RWPE2 (cell line): Measurements from ENCODE around the gene TCAP.

Experiments
- ATAC-seq: fragments of 200-7000 bp; cut with Tn5 transposase; 3 replicates; pipeline ENCODE4 v1.9.1; 2021; ENCODE audit warnings: low read depth
- DNase-seq: peaks from one replicate; pipeline ENCODE4 v3.0.0-alpha.2; 2020; ENCODE audit warnings: low spot score
- H3K27ac ChIP-seq: fragments of 450-650 bp; 2 replicates; pipeline ENCODE4 v1.5.1; 2017; ENCODE audit warnings: mild to moderate bottlenecking; ENCODE audit not compliant: poor library complexity, severe bottlenecking
- H3K27me3 ChIP-seq: fragments of 250-450 bp; sonication (Bioruptor Pico); 2 replicates; pipeline ENCODE4 v1.5.1; 2021; ENCODE audit warnings: mild to moderate bottlenecking, moderate library complexity; ENCODE audit not compliant: insufficient read depth, poor library complexity, severe bottlenecking
- H3K36me3 ChIP-seq: fragments of 250-450 bp; sonication (Bioruptor Pico); 2 replicates; pipeline ENCODE4 v1.5.1; 2020; ENCODE audit warnings: low read depth, mild to moderate bottlenecking, moderate library complexity
- H3K4me1 ChIP-seq: fragments of 250-450 bp; sonication (Bioruptor Pico); 2 replicates; pipeline ENCODE4 v1.5.1; 2021; ENCODE audit warnings: mild to moderate bottlenecking, moderate library complexity; ENCODE audit not compliant: insufficient read depth, poor library complexity, severe bottlenecking
- H3K4me3 ChIP-seq: fragments of 250-450 bp; sonication (Bioruptor Pico); 2 replicates; pipeline ENCODE4 v1.5.1; 2021; ENCODE audit warnings: mild to moderate bottlenecking, moderate library complexity; ENCODE audit not compliant: severe bottlenecking
- H3K9me3 ChIP-seq: fragments of 250-450 bp; sonication (Bioruptor Pico); 2 replicates; pipeline ENCODE4 v1.5.1; 2021; ENCODE audit warnings: mild to moderate bottlenecking, moderate library complexity; ENCODE audit not compliant: severe bottlenecking
- CTCF ChIP-seq: fragments of 450-650 bp; IDR thresholded peaks from one replicate; pipeline ENCODE4 v1.5.1; 2017; ENCODE audit warnings: mild to moderate bottlenecking, moderate library complexity; ENCODE audit not compliant: poor library complexity, severe bottlenecking

Gene TCAP

DNA sequence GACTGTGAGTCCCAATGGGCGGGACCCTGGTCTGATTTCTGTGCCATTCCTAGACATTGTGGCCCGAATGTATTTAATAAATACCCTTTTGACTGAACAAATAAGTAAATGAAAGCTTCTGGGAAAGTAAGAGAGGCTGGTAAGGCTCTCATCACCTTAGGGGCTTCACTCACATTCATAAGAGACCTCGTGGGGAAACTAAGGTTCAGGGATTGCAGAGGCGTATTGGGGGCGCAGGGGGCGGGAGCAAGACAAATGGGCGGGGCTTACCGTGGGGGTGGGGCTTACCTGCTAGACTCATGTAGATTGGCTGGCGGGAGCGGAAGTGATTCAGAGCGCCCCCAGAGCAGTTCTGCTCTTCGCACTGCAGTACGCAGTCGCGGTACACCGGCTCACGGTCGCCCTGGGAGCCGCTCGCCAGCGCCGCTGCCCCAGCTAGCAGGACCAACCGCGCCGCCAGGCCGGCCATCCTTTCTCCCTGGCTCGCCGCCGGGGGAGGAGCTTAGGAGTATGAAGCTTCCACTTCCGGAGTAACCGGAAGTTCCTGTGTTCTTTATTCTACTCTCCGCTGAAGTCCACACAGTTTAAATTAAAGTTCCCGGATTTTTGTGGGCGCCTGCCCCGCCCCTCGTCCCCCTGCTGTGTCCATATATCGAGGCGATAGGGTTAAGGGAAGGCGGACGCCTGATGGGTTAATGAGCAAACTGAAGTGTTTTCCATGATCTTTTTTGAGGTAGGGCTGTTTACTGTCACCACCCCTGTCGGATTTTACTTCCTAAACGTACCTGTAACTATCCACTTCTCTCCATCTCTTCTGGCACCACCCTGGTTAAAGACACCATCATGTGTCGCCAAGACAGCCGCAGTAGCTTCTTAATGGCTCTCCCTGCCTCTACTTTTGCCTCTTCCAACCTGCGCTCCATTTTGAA is 22.7 kb downstream of the TCAP start, which contains the start of gene PGAP3:
Gene PGAP3, minus strand, starts transcription at position 512 of the 929 bp plus-strand sequence. Its CDS starts 43 bp downstream, at position 469.
- peak within 1 kb of the TSS; percentile 80 for H3K27ac ChIP-seq
- no peaks in the 10 kb centered on the region for H3K9me3 ChIP-seq
- H3K4me3 ChIP-seq, result peak within 1 kb of the TSS; percentile 81
- no peaks in the 10 kb centered on the region for H3K27me3 ChIP-seq
- no peaks in the 10 kb centered on the region for H3K36me3 ChIP-seq
- peaks cover 5% of the 10 kb centered on the region for H3K4me1 ChIP-seq
- ATAC-seq (peak; percentile 96), DNase-seq (peak; percentile 92)
- TF ChIP-seq CTCF, result peak; percentile 8

GRCh38 chr17:39688475-39688835 is 23.3 kb downstream of the TCAP start:
- DNase-seq, result no peak
- TF ChIP-seq CTCF, result no peak
- Histone ChIP-seq H3K27ac (peak overlapping the region; percentile 80), H3K36me3 (no peaks in the 10 kb centered on the region), H3K27me3 (no peaks in the 10 kb centered on the region), H3K9me3 (no peaks in the 10 kb centered on the region), H3K4me3 (peak overlapping the region; percentile 81), H3K4me1 (peaks cover 5% of the 10 kb centered on the region)
- 0 out of 3 replicates have a peak, but pooled peaks have one; percentile 8 for ATAC-seq

DNA sequence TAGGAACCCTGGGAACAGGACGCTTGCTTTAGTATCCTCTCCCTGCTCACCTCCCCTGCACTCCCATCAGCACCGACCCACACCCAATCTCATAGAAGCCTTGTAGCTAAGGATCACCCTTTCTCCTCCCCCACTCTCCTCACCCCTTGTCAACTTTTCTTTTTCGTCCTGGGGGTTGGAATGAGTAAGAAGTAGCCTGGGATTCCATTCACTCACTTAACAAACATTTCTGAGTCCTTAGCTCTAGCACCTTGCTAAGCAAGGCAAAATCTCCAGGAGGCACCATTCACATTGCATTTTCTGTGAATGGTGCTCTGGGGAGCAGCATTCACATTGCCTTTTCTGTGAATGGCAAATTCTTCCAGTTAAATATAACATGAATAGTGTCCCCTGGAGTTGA is 23.8 kb downstream of the TCAP start:
- Histone ChIP-seq H3K27ac (peak overlapping the region; percentile 80), H3K36me3 (no peaks in the 10 kb centered on the region), H3K9me3 (no peaks in the 10 kb centered on the region), H3K4me3 (peak overlapping the region; percentile 81), H3K4me1 (peaks cover 5% of the 10 kb centered on the region), H3K27me3 (no peaks in the 10 kb centered on the region)
- no peak for TF ChIP-seq CTCF
- ATAC-seq (no peak), DNase-seq (no peak)

DNA sequence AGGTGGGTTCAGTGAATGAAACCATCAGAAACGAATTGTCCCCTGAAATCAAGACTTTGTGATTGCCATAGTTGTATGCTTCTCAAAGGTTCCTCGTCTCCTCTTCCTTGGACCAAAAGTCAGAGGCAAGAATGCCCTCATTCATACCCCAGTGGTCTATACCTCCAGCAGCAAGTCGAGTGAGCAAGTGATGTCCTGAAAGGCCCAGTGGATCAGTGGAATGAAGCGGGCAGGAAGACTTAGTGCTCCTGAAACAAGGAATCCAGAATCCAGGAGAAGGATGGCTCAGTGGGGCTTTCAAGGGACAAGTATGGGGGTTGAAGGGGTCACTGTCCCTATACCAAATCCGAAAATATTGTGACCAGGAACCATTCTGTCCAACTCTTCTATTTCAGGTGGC is 29.4 kb downstream of the TCAP start:
- Histone ChIP-seq H3K27ac (no peak overlapping the region), H3K4me3 (no peak overlapping the region), H3K4me1 (peaks cover 5% of the 10 kb centered on the region), H3K9me3 (no peaks in the 10 kb centered on the region), H3K27me3 (no peaks in the 10 kb centered on the region), H3K36me3 (no peaks in the 10 kb centered on the region)
- TF ChIP-seq CTCF, result no peak
- DNase-seq, result no peak
- ATAC-seq, result no peak

DNA sequence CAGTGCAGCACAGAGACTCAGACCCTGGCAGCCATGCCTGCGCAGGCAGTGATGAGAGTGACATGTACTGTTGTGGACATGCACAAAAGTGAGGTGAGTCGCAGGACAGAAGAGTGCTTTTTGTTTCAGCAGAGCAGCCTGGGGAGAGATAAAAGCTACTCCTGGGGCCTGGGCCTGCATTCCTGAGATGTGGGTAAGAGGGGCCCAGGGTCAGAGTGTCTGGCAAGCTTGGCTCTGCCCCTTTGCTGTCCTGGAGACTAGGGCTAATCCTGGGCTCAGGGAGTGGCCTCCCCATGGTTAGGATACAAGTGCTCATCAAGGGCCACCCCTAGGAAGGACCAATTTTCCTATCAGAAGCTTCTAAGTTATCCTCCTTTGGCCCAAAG is 29.9 kb downstream of the TCAP start:
- no peak for DNase-seq
- no peak for TF ChIP-seq CTCF
- Histone ChIP-seq H3K4me1 (peaks cover 5% of the 10 kb centered on the region), H3K36me3 (no peaks in the 10 kb centered on the region), H3K4me3 (no peak overlapping the region), H3K27me3 (no peaks in the 10 kb centered on the region), H3K27ac (no peak overlapping the region), H3K9me3 (no peaks in the 10 kb centered on the region)
- ATAC-seq, result no peak
